Esophagus muscularis mucosa (tissue), 4 donors: Measurements from ENCODE around the gene TNIP3.

Source experiments
- EP300 ChIP-seq: sonication (generic); formaldehyde crosslinking; IDR thresholded peaks from one replicate; pipeline ENCODE4 v1.6.1; 2017; ENCODE audit warnings: antibody characterized with exemption
- POLR2A ChIP-seq: fragments of 450-650 bp; IDR thresholded peaks from one replicate; pipeline ENCODE4 v1.6.1; 2017; ENCODE audit warnings: antibody characterized with exemption, moderate library complexity, mild to moderate bottlenecking, low read depth
- POLR2AphosphoS5 ChIP-seq, 2 donors: sonication (generic); formaldehyde crosslinking; IDR thresholded peaks; one replicate each; pipeline ENCODE4 v1.6.1; 2017; ENCODE audit warnings: antibody characterized with exemption in 2 of 2
- TF ChIP-seq, protein P1 (sequence below), 3 experiments: fragments of 200-600 bp in 2 of 3; fragments of 450-650 bp in 1 of 3; sonication (generic) in 2 of 3; IDR thresholded peaks; one replicate each; pipeline ENCODE4 v1.5.1; 2017 to 2019; ENCODE audit warnings: antibody characterized with exemption in 3 of 3, mild to moderate bottlenecking in 2 of 3, moderate library complexity in 1 of 3

DNA sequence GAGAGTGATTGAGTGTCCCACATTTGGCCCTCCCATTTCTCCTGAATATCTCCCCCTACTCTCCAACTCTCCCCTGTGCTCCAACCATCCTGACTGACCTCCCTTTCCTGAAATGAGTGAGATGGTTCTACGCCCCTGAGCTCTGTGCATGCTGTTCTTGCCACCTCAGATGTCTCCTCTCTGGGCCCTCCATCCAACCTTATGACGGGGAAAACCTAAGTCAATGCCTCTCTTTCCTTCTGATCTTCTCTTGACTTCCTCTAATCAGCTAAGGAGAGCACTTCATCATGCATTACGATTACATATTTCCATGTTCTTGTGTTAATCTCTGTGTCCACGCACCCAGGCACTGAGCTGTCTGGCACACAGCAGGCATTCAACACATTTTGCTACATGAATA, 1.1 kb upstream of the TNIP3 start:
- TF ChIP-seq, protein P1, sequence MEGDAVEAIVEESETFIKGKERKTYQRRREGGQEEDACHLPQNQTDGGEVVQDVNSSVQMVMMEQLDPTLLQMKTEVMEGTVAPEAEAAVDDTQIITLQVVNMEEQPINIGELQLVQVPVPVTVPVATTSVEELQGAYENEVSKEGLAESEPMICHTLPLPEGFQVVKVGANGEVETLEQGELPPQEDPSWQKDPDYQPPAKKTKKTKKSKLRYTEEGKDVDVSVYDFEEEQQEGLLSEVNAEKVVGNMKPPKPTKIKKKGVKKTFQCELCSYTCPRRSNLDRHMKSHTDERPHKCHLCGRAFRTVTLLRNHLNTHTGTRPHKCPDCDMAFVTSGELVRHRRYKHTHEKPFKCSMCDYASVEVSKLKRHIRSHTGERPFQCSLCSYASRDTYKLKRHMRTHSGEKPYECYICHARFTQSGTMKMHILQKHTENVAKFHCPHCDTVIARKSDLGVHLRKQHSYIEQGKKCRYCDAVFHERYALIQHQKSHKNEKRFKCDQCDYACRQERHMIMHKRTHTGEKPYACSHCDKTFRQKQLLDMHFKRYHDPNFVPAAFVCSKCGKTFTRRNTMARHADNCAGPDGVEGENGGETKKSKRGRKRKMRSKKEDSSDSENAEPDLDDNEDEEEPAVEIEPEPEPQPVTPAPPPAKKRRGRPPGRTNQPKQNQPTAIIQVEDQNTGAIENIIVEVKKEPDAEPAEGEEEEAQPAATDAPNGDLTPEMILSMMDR (IDR thresholded peaks at IDR 0.05): no peak
- no peak for TF ChIP-seq POLR2A
- no peak for TF ChIP-seq EP300
- no peak for TF ChIP-seq POLR2AphosphoS5 (IDR thresholded peaks at IDR 0.05)
